Right renal cortex interstitium (tissue), 3 donors: Measurements from ENCODE around the gene SNN. TPM values are rescaled to one million over a fixed set of nuclear protein-coding genes. Genes with fewer than 3 reads are reported as not detected.

Experiments used
- DNase-seq, 3 donors: peaks; one replicate each; pipeline ENCODE4 v3.0.0-alpha.2; 2013; ENCODE audit warnings: low read depth in 3 of 3, low spot score in 2 of 3
- polyA plus RNA-seq, 3 donors: library from polyadenylated mRNA; unstranded; fragments of 120-200 nt; gene quantifications; one replicate each; pipeline ENCODE4 v1.2.1, GENCODE V29; 2013; ENCODE audit not compliant: insufficient read length in 3 of 3

The SNN gene
- polyA plus RNA-seq, 3 donors: 37.9 to 41.3 (median 38.1) TPM

- no peak for DNase-seq
Measured at GRCh38 chr16:11634312-11634711, 33.9 kb upstream of the SNN start.

- DNase-seq: no peak
Measured at GRCh38 chr16:11635113-11635652, 33.1 kb upstream of the SNN start.

GRCh38 chr16:11635679-11636171, 32.5 kb upstream of the SNN start:
- DNase-seq: no peak

- no peak for DNase-seq
Measured at GRCh38 chr16:11636172-11636721, 32.0 kb upstream of the SNN start.

GRCh38 chr16:11637320-11637719, 30.9 kb upstream of the SNN start:
- no peak for DNase-seq

GRCh38 chr16:11638140-11638539, 30.1 kb upstream of the SNN start:
- no peak for DNase-seq

- no peak for DNase-seq
Measured at GRCh38 chr16:11639008-11639562, 29.2 kb upstream of the SNN start.

GRCh38 chr16:11639925-11640899, 28.0 kb upstream of the SNN start:
- no peak for DNase-seq

- DNase-seq: no peak
Measured at GRCh38 chr16:11640987-11641817, 27.1 kb upstream of the SNN start.

- DNase-seq: no peak
Measured at GRCh38 chr16:11642765-11643116, 25.5 kb upstream of the SNN start.

- DNase-seq: no peak
Measured at GRCh38 chr16:11649276-11649675, 19.0 kb upstream of the SNN start.

GRCh38 chr16:11650641-11651591, 17.3 kb upstream of the SNN start:
- DNase-seq: no peak

- DNase-seq: no peak
Measured at GRCh38 chr16:11651796-11652195, 16.5 kb upstream of the SNN start.

GRCh38 chr16:11655655-11656054, 12.6 kb upstream of the SNN start:
- DNase-seq: no peak

GRCh38 chr16:11657556-11657955, 10.7 kb upstream of the SNN start:
- DNase-seq: no peak

GRCh38 chr16:11658896-11659708, 9.2 kb upstream of the SNN start:
- DNase-seq: no peak

GRCh38 chr16:11660565-11660964, 7.7 kb upstream of the SNN start:
- no peak for DNase-seq

- DNase-seq: no peak
Measured at GRCh38 chr16:11662582-11662981, 5.7 kb upstream of the SNN start.

- no peak for DNase-seq
Measured at GRCh38 chr16:11665071-11665491, 3.2 kb upstream of the SNN start.
